HG03060 (cell line): ENCODE results near the gene COA8.

Experiments
- ATAC-seq: cut with Tn5 transposase; IDR thresholded peaks from one replicate; pipeline ENCODE4 v1.9.1; 2021; ENCODE audit warnings: low read depth, moderate number of reproducible peaks; ENCODE audit not compliant: unreplicated experiment

COA8 gene

DNA sequence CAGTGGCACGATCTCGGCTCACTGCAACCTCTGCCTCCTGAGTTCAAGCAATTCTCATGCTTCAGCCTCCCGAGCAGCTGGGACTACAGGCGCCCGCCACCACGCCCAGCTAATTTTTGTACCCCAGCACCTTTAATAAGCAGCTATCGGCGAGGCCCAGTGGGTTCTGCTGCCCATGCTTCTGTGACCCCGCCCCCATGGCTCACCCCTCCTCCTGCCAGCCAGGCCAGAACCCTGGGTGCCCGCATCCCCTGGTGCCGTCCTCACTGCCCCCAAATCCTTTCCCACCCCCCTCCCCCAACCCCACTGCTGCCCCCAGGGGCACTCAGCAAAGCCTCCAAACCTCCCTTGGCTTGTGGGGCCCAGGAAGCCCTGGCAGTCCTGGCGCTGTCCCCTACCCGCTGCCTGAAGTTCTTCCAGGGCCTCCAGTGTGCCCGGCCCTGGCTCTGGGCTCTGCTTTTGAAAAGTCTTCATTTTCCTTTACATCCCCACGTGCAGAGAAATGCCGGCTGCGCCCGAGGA is 14.8 kb upstream of the COA8 start:
- no peak for ATAC-seq

DNA sequence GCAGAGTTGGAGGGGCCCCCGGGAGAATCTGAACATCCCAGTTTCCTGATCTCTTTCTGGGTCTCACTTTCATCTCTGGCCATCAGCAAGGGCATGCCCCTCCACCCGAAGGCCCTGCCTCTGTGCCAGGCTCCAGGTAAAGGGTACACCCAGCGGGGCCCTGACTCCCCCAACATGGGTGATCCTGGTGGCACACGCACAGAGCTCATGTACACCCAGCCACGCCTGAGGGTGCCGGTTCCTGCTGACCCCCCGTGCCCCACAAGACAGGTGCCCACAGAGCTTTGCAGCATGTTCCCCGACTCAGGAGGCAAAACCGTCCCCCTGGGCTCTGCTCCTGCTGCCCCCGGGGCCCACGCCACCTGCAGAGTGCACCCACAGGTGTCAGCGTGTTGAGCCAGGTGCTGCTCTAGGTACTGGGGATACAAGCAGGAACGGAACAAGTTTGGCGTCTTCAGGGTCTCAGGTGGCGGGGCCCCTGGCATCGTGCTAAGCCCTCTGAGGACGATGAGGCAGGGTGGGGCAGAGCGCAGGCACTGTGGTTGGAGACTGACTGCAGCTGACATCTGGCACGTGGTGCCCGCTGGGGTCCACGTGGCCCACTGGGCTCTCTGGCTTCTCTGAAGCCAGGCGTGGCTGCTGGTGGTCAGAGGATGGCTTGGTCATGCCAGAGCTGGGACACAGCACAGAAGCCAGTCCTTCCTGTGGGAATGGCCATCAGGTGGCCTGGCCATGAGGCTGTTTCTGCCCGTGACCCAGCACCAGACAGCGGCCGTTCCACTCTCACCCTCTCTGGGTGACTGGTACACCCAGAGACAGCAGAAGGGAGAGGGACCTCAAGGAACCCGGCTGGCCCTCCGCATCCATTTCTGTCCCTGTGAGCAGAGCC is 14.1 kb upstream of the COA8 start:
- no peak for ATAC-seq

DNA sequence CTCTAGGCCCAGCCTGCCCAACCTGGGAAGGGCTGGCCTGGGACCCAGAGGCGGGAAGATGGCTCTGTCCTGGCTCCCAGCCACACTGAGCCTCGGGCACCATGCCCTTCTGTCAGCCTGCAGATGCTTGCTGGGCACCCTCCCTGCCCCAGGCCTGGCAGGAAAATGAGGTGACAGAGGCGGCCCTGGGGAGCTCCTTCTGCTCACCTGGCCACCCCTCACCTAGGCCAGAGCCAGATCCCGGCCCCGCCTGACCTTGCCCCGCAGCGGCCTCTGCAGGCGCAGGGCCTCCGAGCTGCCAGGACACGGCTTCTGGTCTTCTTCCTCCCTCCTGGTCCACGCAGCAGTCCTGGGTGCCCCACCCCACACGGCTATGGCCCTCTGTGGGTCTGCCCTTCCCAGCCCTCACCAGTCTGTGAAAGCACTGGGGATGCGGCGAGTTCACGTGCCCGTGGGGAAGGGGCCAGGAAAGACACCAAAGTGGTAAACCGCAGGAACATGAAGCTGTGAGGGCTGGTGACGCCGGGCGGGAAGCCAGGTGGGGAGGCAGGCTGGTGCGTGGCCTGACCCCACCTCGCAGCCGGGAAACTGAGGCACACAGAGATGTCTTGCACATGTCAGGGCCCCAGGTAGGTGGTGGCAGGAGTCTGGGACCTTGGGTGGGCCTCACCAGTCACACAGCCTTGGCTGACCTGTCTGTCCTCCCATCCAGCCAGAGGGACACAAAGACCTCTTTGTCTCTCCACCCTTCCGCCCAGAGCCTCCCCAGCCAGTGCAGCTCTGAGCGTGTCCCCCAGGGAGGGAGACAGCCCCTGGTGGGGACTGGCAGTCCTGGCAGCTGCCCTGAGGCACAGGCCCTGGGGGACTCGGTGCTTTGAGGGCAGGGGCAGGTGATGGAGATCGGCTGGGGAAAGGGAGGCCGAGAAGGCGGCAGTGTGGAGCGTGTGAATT is 13.1 kb upstream of the COA8 start:
- ATAC-seq: no peak

DNA sequence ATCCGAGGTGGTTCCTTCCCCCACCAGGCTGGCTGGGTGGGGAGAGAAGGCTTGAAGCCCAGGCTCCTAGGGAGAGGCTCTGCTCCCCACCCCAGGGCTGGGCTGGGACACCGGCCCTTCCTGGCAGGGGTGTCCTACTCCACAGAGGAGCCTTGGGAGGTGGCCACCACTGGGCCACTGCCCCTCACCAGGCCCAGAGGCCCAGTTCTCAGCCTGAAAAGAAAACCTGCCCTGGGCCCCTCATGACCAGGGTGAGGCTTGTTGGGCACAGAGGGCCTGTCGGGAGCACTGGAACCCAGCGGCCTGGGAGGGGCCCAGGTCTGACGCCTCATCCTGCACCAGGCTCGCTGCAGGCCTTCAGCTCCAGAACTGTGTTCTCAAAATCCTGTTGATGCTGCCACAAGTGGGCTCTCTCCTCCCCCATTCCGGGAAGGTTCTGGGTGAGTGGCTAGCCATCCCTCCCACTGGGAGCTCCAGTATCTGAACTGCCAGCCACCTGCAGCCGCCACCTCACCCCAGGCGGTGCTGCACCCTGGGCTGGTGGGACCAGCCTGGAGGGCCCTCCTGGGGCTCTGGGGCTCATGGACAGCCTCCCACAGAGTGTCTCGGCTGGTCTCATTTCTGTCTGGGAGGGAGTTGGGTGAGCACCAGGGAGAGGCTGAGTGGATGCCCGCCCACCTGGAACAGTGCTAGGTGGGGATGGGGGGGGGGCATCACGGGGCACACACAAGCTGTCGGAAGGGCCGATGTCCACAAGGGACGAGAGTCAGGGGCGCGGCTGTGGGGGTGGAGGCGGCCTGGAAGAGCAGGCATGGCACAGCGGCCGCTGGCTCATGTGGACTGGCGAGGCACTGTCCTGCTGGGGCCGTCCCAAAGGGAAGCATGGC is 12.1 kb upstream of the COA8 start:
- no peak for ATAC-seq

DNA sequence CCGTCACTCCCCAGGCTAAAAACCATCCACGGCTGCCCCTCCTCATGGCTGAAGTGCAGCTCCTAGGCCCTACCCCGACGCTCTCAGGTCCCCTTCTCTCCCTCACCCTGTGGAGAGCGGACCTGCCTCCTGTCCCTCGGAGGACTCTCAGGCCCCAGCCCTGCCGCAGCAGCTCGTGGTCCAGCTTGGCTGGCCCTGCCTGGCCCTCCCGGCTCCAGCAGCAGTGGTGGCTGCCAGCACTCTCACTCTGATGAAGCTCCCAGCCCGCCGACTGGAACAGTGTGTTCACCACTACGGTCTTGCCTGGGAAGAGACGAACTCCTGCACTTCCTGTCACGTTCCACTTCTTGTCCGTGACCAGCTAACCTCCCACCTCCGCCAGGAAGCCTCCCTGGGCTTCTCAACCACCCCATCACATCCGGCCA is 11.4 kb upstream of the COA8 start:
- ATAC-seq: no peak

DNA sequence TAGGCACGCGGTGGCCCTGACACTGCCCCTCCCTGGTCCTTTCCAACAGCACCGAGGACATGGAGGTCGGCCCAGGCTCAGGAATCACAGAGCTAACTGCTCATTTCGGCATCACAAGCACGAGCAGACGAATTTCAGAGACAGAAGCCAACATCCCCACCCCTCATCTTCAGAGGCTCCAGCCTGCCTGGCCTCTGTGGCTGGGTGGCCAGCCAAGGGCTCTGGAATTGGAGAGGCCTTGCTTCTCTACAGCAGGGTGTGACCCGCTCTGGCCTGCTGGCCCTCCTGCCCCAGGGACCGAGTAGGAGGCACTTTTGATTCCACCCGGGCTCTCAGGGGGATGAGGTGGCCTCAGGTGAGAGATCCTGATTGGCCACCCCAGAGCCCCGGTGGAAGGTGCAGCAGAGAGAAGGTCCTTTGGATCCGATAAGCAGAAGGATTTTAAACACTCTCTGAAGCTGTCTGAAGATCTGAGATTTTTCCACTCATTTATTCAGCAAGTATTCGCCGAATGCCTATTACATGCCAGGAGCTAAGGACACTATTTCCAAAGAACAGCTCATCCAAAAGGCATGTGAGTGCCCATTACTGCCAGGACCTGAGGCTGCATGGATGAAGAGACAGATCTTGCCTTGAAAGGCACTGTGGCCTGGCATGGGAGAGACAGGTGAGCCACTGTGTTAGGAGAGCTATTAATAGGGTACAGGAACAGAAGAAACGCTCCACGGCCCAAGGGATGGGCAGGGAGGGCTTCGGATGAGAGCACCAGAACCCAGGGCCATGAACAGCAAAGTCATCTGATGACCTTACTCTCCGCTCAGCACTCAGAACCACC is 10.5 kb upstream of the COA8 start:
- ATAC-seq: no peak

DNA sequence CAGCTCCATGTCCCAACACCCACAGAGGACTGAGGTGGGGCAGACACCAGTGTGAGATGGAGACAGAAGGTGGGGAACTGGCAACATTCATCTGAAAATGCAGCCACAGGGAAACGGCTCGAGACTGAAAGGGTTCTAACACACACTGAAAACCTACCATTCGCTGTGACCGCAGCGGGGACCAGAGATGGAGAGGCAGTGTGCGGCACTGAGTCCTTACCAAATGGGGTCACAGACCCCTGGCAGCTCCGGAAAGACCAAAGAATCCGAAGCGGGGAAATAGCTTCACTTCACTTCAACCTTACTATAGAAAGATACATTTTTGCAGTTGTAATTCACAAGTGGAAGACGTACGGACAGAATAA is 9.9 kb upstream of the COA8 start:
- ATAC-seq: no peak

DNA sequence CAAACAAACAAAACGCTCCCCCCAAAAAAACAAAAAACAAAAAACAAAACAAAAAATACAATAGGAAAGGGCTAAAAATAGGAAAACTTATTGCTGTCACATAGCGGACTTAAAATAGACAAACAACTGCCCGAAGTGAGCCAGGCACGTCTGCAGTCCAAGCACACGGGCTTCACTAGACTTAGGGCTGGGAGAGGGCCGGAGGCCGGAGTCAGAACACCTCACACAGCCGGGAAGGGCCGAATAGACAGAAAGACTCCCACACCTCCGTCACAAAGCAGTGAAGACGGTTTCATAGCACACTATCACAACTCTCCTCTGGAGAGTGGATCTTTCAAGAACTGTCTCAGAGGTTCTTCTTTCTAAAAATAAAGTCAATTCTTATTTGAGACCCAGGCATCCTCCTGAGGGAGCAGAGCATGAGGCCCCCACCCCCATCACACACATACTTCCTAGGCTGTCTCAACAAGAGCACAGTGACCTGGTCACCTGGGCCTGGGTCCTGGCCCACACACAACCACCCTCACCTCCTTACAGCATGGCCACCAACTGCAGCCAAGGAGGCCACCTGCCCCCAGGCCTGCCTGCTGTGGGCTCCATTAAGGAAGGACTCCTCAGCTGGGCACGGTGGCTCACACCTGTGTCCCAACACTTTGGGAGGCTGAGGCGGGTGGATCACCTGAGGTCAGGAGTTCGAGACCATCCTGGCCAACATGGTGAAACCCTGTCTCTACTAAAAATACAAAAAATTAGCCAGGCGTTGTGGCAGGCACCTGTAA is 7.0 kb upstream of the COA8 start:
- ATAC-seq: no peak

DNA sequence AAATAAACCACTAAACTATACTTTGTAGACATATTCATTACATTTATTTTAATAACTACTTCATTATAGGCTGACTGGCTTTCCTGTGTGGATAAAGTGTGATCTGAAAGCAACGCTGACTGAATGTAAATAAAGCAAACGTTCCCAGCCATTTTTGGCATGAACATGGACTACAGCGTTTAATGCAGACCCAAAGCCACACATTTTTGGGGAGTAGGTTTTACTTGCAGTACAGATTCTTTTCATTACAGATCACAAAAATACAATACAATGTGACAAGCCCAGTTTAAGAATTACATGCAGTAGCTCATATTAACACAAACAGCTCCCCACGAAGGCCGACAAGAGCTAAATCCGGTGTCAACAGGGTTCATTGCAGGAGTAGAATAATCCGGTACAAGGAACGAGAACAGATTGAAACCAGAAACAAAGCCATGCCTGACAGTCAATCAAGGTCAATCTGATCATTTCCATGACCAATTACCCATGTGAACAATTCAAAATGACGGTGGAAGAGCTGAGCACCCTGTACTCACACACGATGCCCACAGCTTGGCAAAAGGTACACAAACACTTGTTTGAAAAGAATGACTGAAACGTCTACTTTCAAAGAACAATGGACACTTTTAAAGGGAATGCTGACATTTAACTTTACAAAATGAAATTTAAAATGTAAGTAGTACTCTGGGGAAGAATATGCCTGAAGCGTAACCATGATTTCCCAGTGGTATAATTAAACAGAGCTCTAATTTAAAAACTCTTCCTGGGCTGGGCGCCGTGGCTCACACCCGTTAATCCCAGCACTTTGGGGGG is 5.6 kb upstream of the COA8 start:
- no peak for ATAC-seq

DNA sequence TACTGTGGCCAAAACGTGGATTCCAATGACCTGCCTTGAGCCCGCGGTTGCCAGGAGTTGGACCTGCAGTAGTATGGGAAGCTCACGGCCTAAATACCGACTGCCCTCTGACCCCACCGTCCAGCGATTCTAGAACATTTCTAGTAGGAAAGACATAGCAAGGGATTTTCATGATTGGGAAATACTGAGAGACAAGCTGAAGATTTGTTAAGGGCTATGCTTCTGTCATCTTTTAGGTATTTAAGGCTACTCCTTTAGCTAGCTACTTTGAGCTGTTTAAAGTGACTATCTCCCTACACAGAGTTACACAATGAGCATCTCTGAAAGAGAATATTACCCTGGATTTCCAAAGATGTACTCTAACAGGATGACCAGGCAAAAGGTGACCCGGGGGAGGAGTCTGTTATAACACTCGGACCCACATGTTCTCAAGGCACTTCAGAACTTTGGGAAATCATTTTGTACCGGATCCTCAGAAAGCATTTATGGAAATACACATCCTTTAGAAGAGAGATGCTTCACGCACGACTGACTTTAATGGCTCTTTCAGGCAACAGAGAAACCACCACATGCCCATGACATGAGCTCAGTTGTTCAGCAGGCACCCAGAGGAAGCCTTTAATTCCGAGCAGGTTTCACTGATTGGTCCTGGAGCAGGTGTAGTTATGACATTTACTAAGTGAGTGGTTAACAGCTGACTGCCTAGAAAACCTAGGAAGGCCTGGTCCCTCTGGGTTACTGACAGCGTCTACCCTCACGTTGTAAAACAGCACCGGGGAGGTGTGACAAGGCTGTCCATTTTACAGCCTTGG is 4.5 kb upstream of the COA8 start:
- ATAC-seq: no peak

DNA sequence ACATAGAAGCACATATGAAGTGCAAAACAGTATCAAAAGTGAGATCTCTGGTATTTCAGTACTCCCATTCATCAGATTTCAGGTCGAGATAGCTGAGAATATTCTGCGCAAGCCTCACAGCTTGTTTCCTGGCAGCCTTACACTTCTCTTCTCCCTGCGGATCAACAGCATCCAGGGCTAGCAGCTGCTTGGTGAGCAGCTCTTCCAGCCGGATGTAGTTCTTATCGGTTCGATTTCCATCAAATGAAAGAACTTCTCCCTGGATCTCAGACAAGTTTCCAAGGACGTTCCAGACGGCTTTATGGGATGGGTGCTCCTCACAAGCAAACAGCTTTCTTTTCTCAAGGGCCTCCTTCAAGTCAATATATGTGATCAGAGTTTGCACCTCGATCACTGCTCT is 3.0 kb upstream of the COA8 start:
- no peak for ATAC-seq

DNA sequence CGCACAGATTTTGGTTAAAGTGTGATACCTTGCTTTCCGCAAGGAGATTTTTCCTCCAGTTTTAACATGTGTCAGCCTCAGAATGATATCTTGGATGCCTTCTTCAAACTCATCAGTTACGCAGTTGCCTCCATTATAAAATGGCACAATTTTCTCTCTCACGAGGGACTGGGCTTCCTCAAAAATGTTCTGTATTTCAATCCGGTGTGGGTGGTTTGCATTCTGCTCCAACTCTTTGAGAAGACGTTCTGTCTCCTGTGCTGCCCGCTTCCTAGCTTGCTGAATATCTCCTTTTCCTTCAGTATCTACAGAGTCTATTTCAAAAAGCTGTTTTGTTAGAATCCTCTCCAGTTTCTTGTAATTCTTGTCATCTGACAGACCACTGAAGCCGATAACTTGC is 2.1 kb upstream of the COA8 start:
- no peak for ATAC-seq

DNA sequence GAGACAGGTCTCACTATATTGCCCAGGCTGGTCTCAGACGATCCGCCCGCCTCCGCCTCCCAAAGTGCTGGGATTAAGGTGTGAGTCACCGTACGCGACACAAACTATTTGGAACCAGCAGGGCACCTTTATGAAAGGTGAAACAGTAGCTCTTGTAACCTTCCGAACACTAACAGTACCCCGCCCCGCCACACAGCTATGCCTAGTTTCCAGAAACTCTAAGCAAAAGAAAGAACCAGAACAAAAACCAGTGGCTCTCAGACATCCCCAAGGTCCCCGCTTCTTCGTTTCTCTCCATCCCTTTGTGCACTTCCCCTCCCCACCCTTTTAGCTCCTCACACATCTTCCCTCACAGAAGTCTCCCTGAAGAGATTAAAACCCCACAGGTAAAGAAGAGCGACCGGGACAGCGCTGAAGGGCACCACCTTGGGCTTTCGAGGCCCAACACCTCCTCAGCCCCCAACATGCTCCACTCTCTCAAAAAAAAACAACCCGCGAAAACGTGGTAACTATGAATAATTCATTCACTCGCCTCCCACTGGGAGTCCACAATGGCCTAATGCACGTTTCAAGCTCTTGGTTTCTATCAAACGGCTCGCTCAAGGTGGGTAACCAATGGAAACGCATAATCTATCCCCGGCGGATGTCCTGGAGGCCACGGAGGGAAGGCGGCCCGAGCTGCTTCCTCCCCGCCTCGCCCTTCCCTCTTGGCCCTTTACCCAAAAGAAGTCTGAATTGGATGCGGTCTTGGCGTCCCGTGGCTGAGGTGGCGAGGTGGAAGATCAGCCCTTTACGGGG is 1.2 kb upstream of the COA8 start:
- ATAC-seq: no peak

DNA sequence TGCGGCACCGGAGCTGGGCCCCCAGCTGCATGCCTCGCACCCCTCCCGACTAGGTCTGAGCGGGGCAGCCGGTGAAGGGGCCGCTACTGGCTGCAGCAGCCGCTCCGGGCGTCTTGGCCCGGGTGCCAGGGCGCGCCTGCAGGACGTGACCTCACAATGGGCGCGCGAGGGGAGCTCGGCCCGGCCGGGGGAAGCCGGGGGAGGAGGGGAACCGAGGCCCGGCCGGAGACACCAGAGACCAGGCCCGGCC is 656 bp upstream of the COA8 start:
- no peak for ATAC-seq

DNA sequence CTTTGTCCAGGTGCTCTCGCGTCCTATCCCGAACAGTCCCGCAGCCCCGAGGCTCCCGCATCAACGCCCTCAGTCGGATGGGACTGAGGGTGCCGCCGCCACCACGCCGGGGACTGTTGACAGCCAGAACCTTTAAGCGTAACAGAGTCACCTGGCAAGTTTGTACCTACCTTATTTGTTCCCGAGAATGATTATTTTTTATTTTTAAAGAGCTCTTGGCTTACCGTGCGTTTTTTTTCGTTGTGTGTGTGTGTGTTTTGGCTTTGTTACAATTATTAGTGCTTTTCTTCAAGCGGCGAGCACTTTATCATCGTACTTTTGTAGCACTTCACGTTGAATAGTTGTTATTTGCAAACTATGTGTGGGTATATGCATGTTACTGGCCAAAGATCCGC is 463 bp downstream of the COA8 start:
- no peak for ATAC-seq

DNA sequence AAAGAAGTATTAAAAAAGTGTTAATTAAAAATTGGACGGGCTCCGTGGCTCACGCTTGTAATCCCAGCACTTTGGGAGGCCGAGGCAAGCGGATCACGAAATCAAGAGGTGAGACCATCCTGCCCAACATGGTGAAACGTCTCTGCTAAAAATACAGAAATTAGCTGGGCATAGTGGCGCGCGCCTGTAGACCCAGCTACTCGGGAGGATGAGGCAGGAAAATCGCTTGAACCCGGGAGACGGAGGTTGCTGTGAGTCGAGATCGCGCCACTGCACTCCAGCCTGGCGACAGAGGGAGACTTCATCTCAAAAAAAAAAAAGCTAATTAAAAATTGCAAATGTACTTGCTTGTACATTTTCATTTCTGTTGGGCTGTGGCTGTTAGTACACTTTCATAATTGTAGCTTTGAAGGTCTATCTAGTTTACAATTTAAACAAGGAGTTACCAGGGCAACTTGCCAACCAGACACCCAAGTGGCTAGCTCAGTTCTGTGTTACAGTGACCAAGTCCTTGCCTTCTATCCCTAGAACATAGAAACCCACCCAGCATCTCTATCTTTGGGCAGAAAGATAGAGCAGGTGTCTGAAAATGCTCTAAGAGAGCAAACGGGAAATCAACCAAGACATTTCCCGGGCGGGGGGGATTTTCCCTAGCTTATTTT is 1.2 kb downstream of the COA8 start:
- no peak for ATAC-seq
